ENCODE measurements around the gene TRPC5OS. TPM values are rescaled to one million over a fixed set of nuclear protein-coding genes. Genes with fewer than 3 reads are reported as not detected.

The TRPC5OS gene
- total and polyA plus RNA-seq, 2 of the 8 experiments (the other 6 are each of a cell fraction or from before 2014, with no cell fraction given): not detected

- H2BK20ac ChIP-seq (ENCODE audit: low read length): no peak overlapping the region
- no peak overlapping the region for H4K91ac ChIP-seq (replicated peaks; ENCODE audit: insufficient read length, low read length)
- no peaks in the 10 kb centered on the region for H3K27me3 ChIP-seq (replicated peaks in 1 of 4; ENCODE audit: control insufficient read depth in 3 of 4, extremely low read depth in 1 of 4, insufficient read depth in 3 of 4, low read length in 3 of 4)
- H3K9ac ChIP-seq (replicated peaks in 1 of 4; ENCODE audit: extremely low read depth in 1 of 4, low read depth in 3 of 4, low read length in 3 of 4): no peak overlapping the region
- no peak overlapping the region for H3K14ac ChIP-seq (ENCODE audit: insufficient read length)
- no peaks in the 10 kb centered on the region for H3K79me1 ChIP-seq (ENCODE audit: low read depth, low read length)
- no peak for DNase-seq (ENCODE audit: low read depth in 1 of 2, low spot score in 2 of 2)
- no peak overlapping the region for H4K5ac ChIP-seq (ENCODE audit: insufficient read length, low read depth, low read length)
- H3K23me2 ChIP-seq (ENCODE audit: low read depth, low read length): no peaks in the 10 kb centered on the region
- H3K9me3 ChIP-seq (ENCODE audit: insufficient read depth in 2 of 2, low read depth in 1 of 2, low read length in 1 of 2): no peaks in the 10 kb centered on the region
- FAIRE-seq: peak; percentile 13
- H2AFZ ChIP-seq (ENCODE audit: low read length): no peak overlapping the region
- no peak overlapping the region for H3K4me2 ChIP-seq (ENCODE audit: insufficient read depth in 1 of 2, low read depth in 2 of 2, low read length in 2 of 2)
- H3K18ac ChIP-seq (ENCODE audit: extremely low read depth, low read length): no peak overlapping the region
- no peak overlapping the region for H2BK15ac ChIP-seq (ENCODE audit: low read length)
- no peaks in the 10 kb centered on the region for H3K36me3 ChIP-seq (ENCODE audit: control insufficient read depth in 2 of 4, insufficient read depth in 4 of 4, low read length in 3 of 4)
- H4K8ac ChIP-seq (ENCODE audit: extremely low read depth, insufficient read depth, low read length): no peak overlapping the region
- no peak overlapping the region for H3K56ac ChIP-seq (replicated peaks; ENCODE audit: insufficient read length, low read depth, low read length)
- no peaks in the 10 kb centered on the region for H3K79me2 ChIP-seq (ENCODE audit: control insufficient read depth in 1 of 2, insufficient read depth in 2 of 2, low read length in 2 of 2)
- no peak overlapping the region for H2AK5ac ChIP-seq (ENCODE audit: low read depth, low read length)
- 84% methylated on average over 3 of the region's 3 CpGs; no CpG with 5 or more reads in 1 of the 2 experiments for WGBS, 2 experiments (ENCODE audit: extremely low coverage in 1 of 2, insufficient coverage in 1 of 2, insufficient read length in 1 of 2, insufficient replicate concordance in 2 of 2, low coverage in 1 of 2, low lambda C conversion rate in 2 of 2, missing lambda C conversion rate in 1 of 2)
- H2BK12ac ChIP-seq (ENCODE audit: low read depth, low read length): no peak overlapping the region
- H3K23ac ChIP-seq (ENCODE audit: insufficient read length): no peak overlapping the region
- POLR2A ChIA-PET (ENCODE audit: partially characterized antibody): no interaction called here
- H4K20me1 ChIP-seq (replicated peaks in 1 of 2; ENCODE audit: control insufficient read depth in 1 of 2, insufficient read depth in 2 of 2, low read length in 2 of 2): no peaks in the 10 kb centered on the region
- no peak overlapping the region for H3K4ac ChIP-seq (replicated peaks; ENCODE audit: insufficient read length, low read depth, low read length)
- CTCF ChIA-PET (ENCODE audit: partially characterized antibody): no interaction called here
- no peak overlapping the region for H3K27ac ChIP-seq (ENCODE audit: low read depth, low read length)
- H3K4me3 ChIP-seq (ENCODE audit: extremely low read depth in 1 of 4, insufficient read depth in 2 of 4, low read depth in 3 of 4, low read length in 4 of 4): no peak overlapping the region
- H2BK5ac ChIP-seq (ENCODE audit: low read depth, low read length): no peak overlapping the region
- H2BK120ac ChIP-seq (replicated peaks; ENCODE audit: low read depth, low read length): no peak overlapping the region
- no peaks in the 10 kb centered on the region for H3K4me1 ChIP-seq (replicated peaks in 1 of 4; ENCODE audit: control insufficient read depth in 3 of 4, insufficient read depth in 4 of 4, low read length in 3 of 4)
- TF ChIP-seq CBX8 (IDR thresholded peaks at IDR 0.05; ENCODE audit: borderline replicate concordance, low read depth, low read length): no peak
- no peak for TF ChIP-seq GTF2F1 (IDR thresholded peaks at IDR 0.05; ENCODE audit: borderline replicate concordance, low read depth, low read length)
- TF ChIP-seq RBBP5 (IDR thresholded peaks at IDR 0.05; ENCODE audit: borderline replicate concordance, low read depth, low read length): no peak
These were observed 665 bp downstream of the TRPC5OS start for GRCh38 chrX:111876646-111877045.
